HepG2 (cell line): ENCODE results near the gene JAM2. TPM values are rescaled to one million over a fixed set of nuclear protein-coding genes. Genes with fewer than 3 reads are reported as not detected.

Experiments used
- DBP ChIP-seq: sonication (generic); formaldehyde crosslinking; IDR thresholded peaks from 2 replicates; pipeline ENCODE4 v1.4.0; 2020; ENCODE audit warnings: missing genetic modification reagents; ENCODE audit errors: not compliant biosample characterization
- GFI1 ChIP-seq: sonication (generic); formaldehyde crosslinking; IDR thresholded peaks from 2 replicates; pipeline ENCODE4 v1.5.0; 2020; ENCODE audit warnings: missing genetic modification reagents, mild to moderate bottlenecking, borderline replicate concordance
- HES4 ChIP-seq: sonication (generic); formaldehyde crosslinking; IDR thresholded peaks from 2 replicates; pipeline ENCODE4 v1.9.0; 2021; ENCODE audit warnings: mild to moderate bottlenecking, missing genetic modification reagents, borderline replicate concordance
- HOXA9 ChIP-seq: sonication (generic); formaldehyde crosslinking; IDR thresholded peaks from 2 replicates; pipeline ENCODE4 v1.8.1; 2022; ENCODE audit warnings: missing genetic modification reagents, mild to moderate bottlenecking, moderate library complexity, borderline replicate concordance
- KAT8 ChIP-seq: IDR thresholded peaks from 2 replicates; pipeline ENCODE4 v1.6.1; 2016; ENCODE audit warnings: missing genetic modification reagents, missing compliant biosample characterization
- MED8 ChIP-seq: sonication (generic); formaldehyde crosslinking; IDR thresholded peaks from 2 replicates; pipeline ENCODE4 v1.8.1; 2023; ENCODE audit warnings: mild to moderate bottlenecking, missing genetic modification reagents; ENCODE audit not compliant: insufficient replicate concordance
- MIER3 ChIP-seq: IDR thresholded peaks from 2 replicates; pipeline ENCODE4 v1.6.1; 2016; ENCODE audit warnings: missing compliant biosample characterization, borderline replicate concordance
- PHF20 ChIP-seq: sonication (generic); formaldehyde crosslinking; IDR thresholded peaks from 2 replicates; pipeline ENCODE4 v1.5.0; 2020; ENCODE audit warnings: mild to moderate bottlenecking, missing genetic modification reagents
- SMC3 ChIP-seq: IDR thresholded peaks from 2 replicates; pipeline ENCODE4 v1.6.1; 2011; ENCODE audit warnings: low read length, improper control_type of control experiment
- SNAPC5 ChIP-seq: sonication (generic); formaldehyde crosslinking; IDR thresholded peaks from 2 replicates; pipeline ENCODE4 v1.8.1; 2023; ENCODE audit warnings: mild to moderate bottlenecking, missing genetic modification reagents, borderline replicate concordance
- SOX13 ChIP-seq, 3 experiments: fragments of 450-650 bp in 1 of 3; sonication (generic) in 1 of 3; formaldehyde crosslinking in 1 of 3; IDR thresholded peaks in 2 of 3; conservative IDR thresholded peaks in 1 of 3; 2 replicates each; pipeline versions ENCODE4 v1.5.0 to v1.6.1; 2016 to 2020; ENCODE audit warnings: antibody characterized with exemption in 1 of 3, mild to moderate bottlenecking in 1 of 3, missing compliant biosample characterization in 1 of 3, missing genetic modification reagents in 1 of 3, moderate library complexity in 1 of 3
- SRF ChIP-seq: IDR thresholded peaks from 2 replicates; pipeline ENCODE4 v1.6.1; 2011; ENCODE audit warnings: mild to moderate bottlenecking, low read depth, low read length, moderate library complexity
- TRIM24 ChIP-seq: sonication (generic); formaldehyde crosslinking; IDR thresholded peaks from 2 replicates; pipeline ENCODE4 v1.8.0; 2022; ENCODE audit warnings: mild to moderate bottlenecking, missing genetic modification reagents
- ZFP36 ChIP-seq: fragments of 150-350 bp; IDR thresholded peaks from 2 replicates; pipeline ENCODE4 v1.6.1; 2018; ENCODE audit warnings: borderline replicate concordance, low read length, low read depth; ENCODE audit not compliant: partially characterized antibody
- ZFP37 ChIP-seq: sonication (generic); formaldehyde crosslinking; IDR thresholded peaks from 2 replicates; pipeline ENCODE4 v1.4.0; 2020; ENCODE audit warnings: missing genetic modification reagents, borderline replicate concordance
- ZNF180 ChIP-seq: sonication (generic); formaldehyde crosslinking; IDR thresholded peaks from 2 replicates; pipeline ENCODE4 v1.4.0; 2020; ENCODE audit warnings: low read depth, missing genetic modification reagents, borderline replicate concordance
- ZNF276 ChIP-seq: sonication (generic); formaldehyde crosslinking; IDR thresholded peaks from 2 replicates; pipeline ENCODE4 v1.4.0; 2020; ENCODE audit warnings: mild to moderate bottlenecking, low read depth, missing genetic modification reagents
- ZNF430 ChIP-seq: sonication (generic); formaldehyde crosslinking; IDR thresholded peaks from 2 replicates; pipeline ENCODE4 v1.9.0; 2021; ENCODE audit warnings: mild to moderate bottlenecking, missing genetic modification reagents
- ZNF431 ChIP-seq: sonication (generic); formaldehyde crosslinking; IDR thresholded peaks from 2 replicates; pipeline ENCODE4 v1.9.0; 2022; ENCODE audit warnings: missing genetic modification reagents, low read depth, mild to moderate bottlenecking, borderline replicate concordance
- ZNF432 ChIP-seq: sonication (generic); formaldehyde crosslinking; IDR thresholded peaks from 2 replicates; pipeline ENCODE4 v1.5.0; 2020; ENCODE audit warnings: missing genetic modification reagents, mild to moderate bottlenecking, borderline replicate concordance
- ZNF496 ChIP-seq: sonication (generic); formaldehyde crosslinking; IDR thresholded peaks from 2 replicates; pipeline ENCODE4 v1.8.1; 2023; ENCODE audit warnings: mild to moderate bottlenecking, moderate library complexity, missing genetic modification reagents; ENCODE audit not compliant: insufficient replicate concordance
- ZNF652 ChIP-seq: IDR thresholded peaks from 2 replicates; pipeline ENCODE4 v1.6.1; 2016; ENCODE audit warnings: low read depth, borderline replicate concordance
- ZNF788 ChIP-seq: sonication (generic); formaldehyde crosslinking; IDR thresholded peaks from 2 replicates; pipeline ENCODE4 v1.5.0; 2020; ENCODE audit warnings: mild to moderate bottlenecking, missing genetic modification reagents, borderline replicate concordance
- ZNF790 ChIP-seq: sonication (generic); formaldehyde crosslinking; IDR thresholded peaks from 2 replicates; pipeline ENCODE4 v1.8.0; 2022; ENCODE audit warnings: missing genetic modification reagents, mild to moderate bottlenecking, borderline replicate concordance
- polyA plus RNA-seq, 8 experiments: library from polyadenylated mRNA; depleted of rRNA in 3 of 8; stranded (reverse) in 7 of 8; unstranded in 1 of 8; fragments of >200 nt; fragmentation: Illumina TruSeq in 4 of 8; extraction: Trizol in 4 of 8; gene quantifications; 2 replicates each; pipeline versions ENCODE4 v1.2.1 to v1.2.3, GENCODE V29; 2011 to 2016; ENCODE audit warnings: low read depth in 4 of 8, missing spikeins in 1 of 8, mixed read lengths in 1 of 8; ENCODE audit not compliant: insufficient read depth in 1 of 8
- total RNA-seq, 5 experiments: library from RNA; depleted of rRNA; stranded (reverse); fragments of >200 nt; fragmentation: Illumina TruSeq; extraction: Trizol; gene quantifications; 2 replicates each; pipeline ENCODE4 v1.2.3, GENCODE V29; 2016; ENCODE audit warnings: low read depth in 1 of 5
- TF ChIP-seq, protein P1 (sequence below): sonication (generic); formaldehyde crosslinking; IDR thresholded peaks from 2 replicates; pipeline ENCODE4 v1.8.1; 2023; ENCODE audit warnings: mild to moderate bottlenecking, missing genetic modification reagents

JAM2 gene
- total and polyA plus RNA-seq, 2 of the 13 experiments (the other 11 are each of a cell fraction or from before 2014, with no cell fraction given), result 0.07 TPM; not detected in 1

- TF ChIP-seq DBP (CRISPR knock-in tag) (no peak), ZNF430 (CRISPR knock-in tag) (peak; percentile 73; the same call in 1 of the 2 replicates), ZNF790 (CRISPR knock-in tag) (0 out of 2 replicates have a peak, but pooled peaks have one; percentile 75), SMC3 (no peak), ZNF788 (CRISPR knock-in tag) (peak; percentile 93), MED8 (CRISPR knock-in tag) (peak; percentile 32), SNAPC5 (no peak), ZFP36 (no peak), SRF (peak; percentile 74), HES4 (CRISPR knock-in tag) (no peak), ZNF496 (no peak), GFI1 (CRISPR knock-in tag) (peak; percentile 37; the same call in 1 of the 2 replicates), MIER3 (CRISPR knock-in tag) (peak; percentile 77; the same call in 1 of the 2 replicates), PHF20 (peak; percentile 93), ZFP37 (CRISPR knock-in tag) (peak; percentile 37; the same call in 1 of the 2 replicates), KAT8 (CRISPR knock-in tag) (peak; percentile 91), ZNF432 (CRISPR knock-in tag) (no peak), ZNF276 (CRISPR knock-in tag) (peak; percentile 79; the same call in 1 of the 2 replicates), SOX13 (IDR thresholded peaks at IDR 0.05) (no peak), SOX13 (CRISPR knock-in tag; conservative IDR thresholded peaks at IDR 0.05 in 1 of 2, IDR thresholded peaks at IDR 0.05 in 1 of 2) (peak in 1 of 2 experiments; percentile 29; a peak in 1 of 4 replicates), ZNF180 (CRISPR knock-in tag) (no peak), HOXA9 (no peak), ZNF431 (CRISPR knock-in tag) (peak; percentile 81; the same call in 1 of the 2 replicates), TRIM24 (CRISPR knock-in tag) (no peak), ZNF652 (CRISPR knock-in tag) (peak; percentile 69; the same call in 1 of the 2 replicates)
- TF ChIP-seq, protein P1, sequence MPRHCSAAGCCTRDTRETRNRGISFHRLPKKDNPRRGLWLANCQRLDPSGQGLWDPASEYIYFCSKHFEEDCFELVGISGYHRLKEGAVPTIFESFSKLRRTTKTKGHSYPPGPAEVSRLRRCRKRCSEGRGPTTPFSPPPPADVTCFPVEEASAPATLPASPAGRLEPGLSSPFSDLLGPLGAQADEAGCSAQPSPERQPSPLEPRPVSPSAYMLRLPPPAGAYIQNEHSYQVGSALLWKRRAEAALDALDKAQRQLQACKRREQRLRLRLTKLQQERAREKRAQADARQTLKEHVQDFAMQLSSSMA (CRISPR knock-in tag), result 0 out of 2 replicates have a peak, but pooled peaks have one; percentile 61
Observed at GRCh38 chr21:25734904-25735645, 96.0 kb downstream of the JAM2 start, which contains the start of the genes ATP5PF and GABPA (continued).
